ENCODE measurements around the gene MCOLN2. TPM values are rescaled to one million over a fixed set of nuclear protein-coding genes. Genes with fewer than 3 reads are reported as not detected.
A peak's percentile ranks its signal among the peaks of the same experiment; 100 is the strongest.

Gene MCOLN2
- total and polyA plus RNA-seq, 2 experiments from 2014 or later, result 0.31 TPM; not detected in 1

GRCh38 chr1:85001742-85002141, 4.8 kb upstream of the MCOLN2 start:
- Histone ChIP-seq H3K4me3 (no peak overlapping the region), H3K9me2 (ENCODE audit: insufficient read depth) (no peaks in the 10 kb centered on the region), H3K27me3 (replicated peaks; ENCODE audit: insufficient read depth) (peaks cover 44% of the 10 kb centered on the region), H3K9me3 (ENCODE audit: low read depth) (no peaks in the 10 kb centered on the region), H4K20me1 (ENCODE audit: insufficient read depth) (no peaks in the 10 kb centered on the region), H3K79me2 (ENCODE audit: insufficient read depth) (no peaks in the 10 kb centered on the region), H3F3A (ENCODE audit: insufficient read depth) (no peaks in the 10 kb centered on the region), H3K4me2 (ENCODE audit: unreplicated experiment) (no peak overlapping the region), H3K27ac (no peak overlapping the region), H2AFZ (no peak overlapping the region), H3K36me3 (ENCODE audit: low read depth) (no peaks in the 10 kb centered on the region), H3K9ac (no peak overlapping the region), H3K4me1 (ENCODE audit: insufficient read depth) (peaks cover 5% of the 10 kb centered on the region; the same call in 1 of the 2 replicates)
- DNase-seq, result no peak
- in situ Hi-C loops (cut with MboI), result no loop called here
- TF ChIP-seq EZH2phosphoT487 (IDR thresholded peaks at IDR 0.05; ENCODE audit: insufficient read depth, low read depth) (no peak), EZH2 (IDR thresholded peaks at IDR 0.05; ENCODE audit: insufficient read depth, poor library complexity, severe bottlenecking) (no peak)

GRCh38 chr1:84998642-84999280, 1.8 kb upstream of the MCOLN2 start:
- peak overlapping the region; percentile 89 for H2AFZ ChIP-seq
- in situ Hi-C loops (cut with MboI), result no loop called here
- TF ChIP-seq EZH2phosphoT487 (IDR thresholded peaks at IDR 0.05; ENCODE audit: insufficient read depth, low read depth) (no peak), EZH2 (IDR thresholded peaks at IDR 0.05; ENCODE audit: insufficient read depth, poor library complexity, severe bottlenecking) (peak; percentile 29)

GRCh38 chr1:84997667-84998600, 1.0 kb upstream of the MCOLN2 start:
- H3K27ac ChIP-seq, result no peak overlapping the region
- H3K9ac ChIP-seq, result no peak overlapping the region
- H3K27me3 ChIP-seq (replicated peaks; ENCODE audit: insufficient read depth), result peaks cover 37% of the 10 kb centered on the region
- peaks cover 5% of the 10 kb centered on the region; the same call in 1 of the 2 replicates for H3K4me1 ChIP-seq (ENCODE audit: insufficient read depth)
- TF ChIP-seq EZH2 (IDR thresholded peaks at IDR 0.05; ENCODE audit: insufficient read depth, poor library complexity, severe bottlenecking) (no peak), EZH2phosphoT487 (IDR thresholded peaks at IDR 0.05; ENCODE audit: insufficient read depth, low read depth) (no peak)
- peak overlapping the region; percentile 78 for H3K4me2 ChIP-seq (ENCODE audit: unreplicated experiment)
- no peaks in the 10 kb centered on the region for H3K9me3 ChIP-seq (ENCODE audit: low read depth)
- no peaks in the 10 kb centered on the region for H4K20me1 ChIP-seq (ENCODE audit: insufficient read depth)
- no peaks in the 10 kb centered on the region for H3K9me2 ChIP-seq (ENCODE audit: insufficient read depth)
- peak overlapping the region; percentile 89 for H2AFZ ChIP-seq
- H3K79me2 ChIP-seq (ENCODE audit: insufficient read depth), result no peaks in the 10 kb centered on the region
- in situ Hi-C loops (cut with MboI), result no loop called here
- WGBS, 2 experiments (ENCODE audit: low coverage in 1 of 2, low lambda C conversion rate in 2 of 2, missing lambda C conversion rate in 2 of 2), result 3 to 4% methylated on average over 48 to 52 of the region's 58 CpGs
- H3K4me3 ChIP-seq, result peak overlapping the region; percentile 72
- H3F3A ChIP-seq (ENCODE audit: insufficient read depth), result no peaks in the 10 kb centered on the region
- peak; percentile 60 for DNase-seq
- no peaks in the 10 kb centered on the region for H3K36me3 ChIP-seq (ENCODE audit: low read depth)

More at GRCh38 chr1:84998642-84999280, 1.8 kb upstream of the MCOLN2 start:
- H3F3A ChIP-seq (ENCODE audit: insufficient read depth), result no peaks in the 10 kb centered on the region
- no peaks in the 10 kb centered on the region for H3K9me2 ChIP-seq (ENCODE audit: insufficient read depth)
- no peaks in the 10 kb centered on the region for H4K20me1 ChIP-seq (ENCODE audit: insufficient read depth)
- peak; percentile 18 for DNase-seq
- H3K4me1 ChIP-seq (ENCODE audit: insufficient read depth), result peaks cover 5% of the 10 kb centered on the region; the same call in 1 of the 2 replicates
- peak overlapping the region; percentile 72; the same call in 1 of the 2 replicates for H3K4me3 ChIP-seq
- peaks cover 43% of the 10 kb centered on the region for H3K27me3 ChIP-seq (replicated peaks; ENCODE audit: insufficient read depth)
- H3K27ac ChIP-seq, result no peak overlapping the region
- H3K9me3 ChIP-seq (ENCODE audit: low read depth), result no peaks in the 10 kb centered on the region
- WGBS, 2 experiments (ENCODE audit: low coverage in 1 of 2, low lambda C conversion rate in 2 of 2, missing lambda C conversion rate in 2 of 2), result 80 to 81% methylated on average over 14 of the region's 14 CpGs
- no peaks in the 10 kb centered on the region for H3K79me2 ChIP-seq (ENCODE audit: insufficient read depth)
- H3K9ac ChIP-seq, result no peak overlapping the region
- H3K4me2 ChIP-seq (ENCODE audit: unreplicated experiment), result peak overlapping the region; percentile 78
- H3K36me3 ChIP-seq (ENCODE audit: low read depth), result no peaks in the 10 kb centered on the region

- in situ Hi-C loops (cut with MboI), result no loop called here
- DNase-seq, result no peak
- no peak overlapping the region for H3K27ac ChIP-seq
- peaks cover 20% of the 10 kb centered on the region for H3K27me3 ChIP-seq (replicated peaks; ENCODE audit: insufficient read depth)
- no peaks in the 10 kb centered on the region for H4K20me1 ChIP-seq (ENCODE audit: insufficient read depth)
- H3K4me3 ChIP-seq, result no peak overlapping the region
- H3K9me3 ChIP-seq (ENCODE audit: low read depth), result no peaks in the 10 kb centered on the region
- no peak overlapping the region for H3K9ac ChIP-seq
- 90 to 91% methylated on average over 10 of the region's 10 CpGs for WGBS, 2 experiments (ENCODE audit: low coverage in 1 of 2, low lambda C conversion rate in 2 of 2, missing lambda C conversion rate in 2 of 2)
- H3F3A ChIP-seq (ENCODE audit: insufficient read depth), result no peaks in the 10 kb centered on the region
- TF ChIP-seq EZH2phosphoT487 (IDR thresholded peaks at IDR 0.05; ENCODE audit: insufficient read depth, low read depth), result no peak
- TF ChIP-seq EZH2 (IDR thresholded peaks at IDR 0.05; ENCODE audit: insufficient read depth, poor library complexity, severe bottlenecking), result no peak
- H3K4me2 ChIP-seq (ENCODE audit: unreplicated experiment), result no peak overlapping the region
- H3K9me2 ChIP-seq (ENCODE audit: insufficient read depth), result no peaks in the 10 kb centered on the region
- no peaks in the 10 kb centered on the region for H3K36me3 ChIP-seq (ENCODE audit: low read depth)
- H3K79me2 ChIP-seq (ENCODE audit: insufficient read depth), result no peaks in the 10 kb centered on the region
- H3K4me1 ChIP-seq (ENCODE audit: insufficient read depth), result peaks cover 5% of the 10 kb centered on the region; the same call in 1 of the 2 replicates
- H2AFZ ChIP-seq, result no peak overlapping the region
Observed at GRCh38 chr1:84995484-84996334, 1.2 kb downstream of the MCOLN2 start.
